Stimulated activated CD4-positive, alpha-beta T cell treated with anti-CD3 and anti-CD28 coated beads, Interleukin-2, amount 100 ng/mL, for 24 hours (primary cell): ENCODE data around the gene NLRP6.

Source experiments
- DNase-seq, 2 donors: peaks; one replicate each; pipeline ENCODE4 v3.0.0-alpha.2; 2020

NLRP6 gene

DNA sequence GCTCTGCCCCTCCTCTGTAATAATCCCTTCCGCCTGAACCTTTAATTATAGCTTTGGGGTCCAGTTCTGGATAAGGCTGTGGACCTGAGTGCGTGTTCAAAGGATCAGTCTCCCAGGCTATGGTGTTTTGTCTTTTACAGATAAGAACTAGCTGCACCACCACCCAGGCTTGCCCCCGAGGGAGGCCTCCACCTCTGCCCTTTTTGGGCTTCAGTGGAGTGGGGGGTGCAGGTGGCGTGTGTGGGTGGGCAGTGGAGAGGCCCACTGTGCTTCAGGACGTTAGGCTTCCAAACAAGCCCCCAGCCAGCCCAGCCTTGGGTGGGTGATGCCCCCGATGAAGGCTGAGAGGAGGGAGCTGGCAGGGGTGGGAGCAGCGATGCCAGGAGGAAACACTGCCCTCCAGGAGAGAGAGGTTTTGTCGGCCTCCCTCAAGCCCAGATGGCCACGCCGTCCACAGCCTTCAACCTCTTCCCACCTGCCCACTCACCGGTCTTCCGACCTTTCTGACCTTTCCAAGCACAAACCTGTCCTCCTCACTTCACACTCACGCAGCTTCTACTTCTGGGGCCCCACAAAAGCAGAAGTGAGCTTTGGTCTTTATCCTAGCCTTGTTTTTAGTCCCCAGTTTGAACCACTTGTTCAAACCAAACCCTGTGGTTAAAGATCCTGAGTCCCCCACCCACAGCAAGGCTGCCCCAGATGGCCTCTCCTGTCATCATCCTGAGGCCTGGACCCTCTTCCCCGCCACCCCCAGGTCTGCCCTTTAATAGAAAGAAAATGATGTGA lies 21.1 kb upstream of the NLRP6 start:
- no peak for DNase-seq

GRCh38 chr11:257766-258493 lies 20.3 kb upstream of the NLRP6 start:
- no peak for DNase-seq

DNA sequence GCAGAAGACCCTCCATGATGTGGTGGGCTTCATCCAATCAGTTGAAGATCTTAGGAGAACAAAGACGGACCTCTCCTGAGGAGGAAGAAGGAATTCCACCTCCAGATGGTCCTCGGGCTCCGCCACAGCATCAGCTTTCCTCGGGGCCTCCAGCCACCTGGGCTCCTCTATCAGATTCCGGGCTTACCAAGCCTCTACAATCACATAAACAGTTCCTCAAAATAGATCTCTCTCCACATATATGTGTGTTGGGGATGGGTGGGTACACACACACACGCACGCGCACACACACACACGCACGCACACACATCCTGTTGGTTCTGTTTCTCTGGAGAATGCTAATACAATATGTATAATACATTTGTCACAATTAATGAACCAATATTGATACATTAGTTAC lies 18.8 kb upstream of the NLRP6 start:
- no peak for DNase-seq

DNA sequence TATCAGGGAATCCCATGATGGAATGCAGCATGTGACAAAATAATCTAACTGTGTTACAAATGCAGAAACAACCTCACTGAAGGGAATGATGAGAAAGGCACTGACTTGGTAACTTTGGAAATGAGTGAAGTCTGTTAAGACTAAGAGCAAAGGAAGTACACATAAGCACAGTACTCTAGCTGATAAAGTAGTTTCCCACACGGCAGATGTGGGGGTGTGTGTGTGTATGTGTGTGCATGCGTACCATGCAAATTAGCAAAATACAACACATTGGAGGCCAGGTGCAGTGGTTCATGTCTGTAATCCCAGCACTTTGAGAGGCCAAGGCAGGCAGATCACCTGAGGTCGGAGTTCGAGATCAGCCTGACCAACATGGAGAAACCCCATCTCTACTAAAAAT lies 16.6 kb upstream of the NLRP6 start:
- no peak for DNase-seq

DNA sequence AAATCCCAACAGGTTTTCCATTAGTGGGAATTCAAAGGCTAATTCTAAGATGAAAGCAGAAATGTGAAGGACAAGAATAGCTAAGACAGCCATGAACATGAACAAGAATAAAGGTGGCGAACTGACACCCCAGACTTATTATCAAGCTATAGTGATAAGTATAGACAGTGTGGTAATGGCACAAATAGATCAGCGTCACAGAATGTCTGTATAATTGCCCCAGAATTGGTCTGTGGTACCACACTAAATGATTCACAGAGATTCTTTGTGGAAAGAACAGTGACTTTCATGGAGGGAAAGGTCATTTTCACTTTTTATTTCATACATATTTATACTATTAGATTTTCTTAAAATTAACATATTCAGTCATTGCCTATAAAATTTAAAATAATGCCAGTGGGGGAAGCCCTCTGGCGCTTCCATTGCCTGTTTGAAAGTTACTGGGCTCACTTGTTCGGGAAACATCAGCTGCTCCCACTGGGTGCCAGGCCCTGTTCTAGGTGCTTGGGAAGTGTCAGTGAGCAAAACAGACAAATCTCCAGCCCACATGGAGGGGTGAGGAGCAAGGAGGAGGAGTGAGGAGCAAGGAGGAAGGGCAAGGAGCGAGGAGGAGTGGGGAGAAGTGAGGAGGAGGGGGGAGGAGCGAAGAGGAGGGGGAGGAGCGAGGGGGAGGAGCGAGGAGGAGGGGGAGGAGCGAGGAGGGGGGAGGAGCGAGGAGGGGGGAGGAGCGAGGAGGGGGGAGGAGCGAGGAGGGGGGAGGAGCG lies 11.3 kb upstream of the NLRP6 start:
- DNase-seq: peak; percentile 32 to 48

- DNase-seq: peak; percentile 62 to 63
These were observed 10.7 kb upstream of the NLRP6 start for GRCh38 chr11:267491-267994.

DNA sequence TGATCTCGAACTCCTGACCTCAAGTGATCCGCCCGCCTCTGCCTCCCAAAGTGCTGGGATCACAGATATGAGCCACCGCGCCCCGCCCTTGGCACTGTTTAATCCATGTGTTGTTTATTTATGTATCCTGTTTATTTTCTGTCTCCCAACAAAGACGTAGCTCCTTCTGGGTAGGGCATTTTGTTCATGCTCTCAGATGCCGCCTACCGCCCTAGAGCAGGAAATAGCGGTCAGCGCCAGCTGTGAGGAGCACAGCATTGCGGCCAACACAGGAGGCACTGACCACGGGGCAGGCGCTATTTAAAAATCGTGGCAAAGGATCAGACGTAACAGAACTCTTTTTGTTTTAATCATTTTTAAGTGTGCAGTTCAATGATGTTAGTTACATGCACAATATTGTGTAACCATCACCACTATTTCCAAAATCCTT lies 9.5 kb upstream of the NLRP6 start:
- DNase-seq: peak in 1 of 2 donors; percentile 38

GRCh38 chr11:269146-269890 lies 8.9 kb upstream of the NLRP6 start:
- DNase-seq: peak; percentile 36 to 63

- no peak for DNase-seq
These were observed 7.5 kb upstream of the NLRP6 start for GRCh38 chr11:270451-271318.

DNA sequence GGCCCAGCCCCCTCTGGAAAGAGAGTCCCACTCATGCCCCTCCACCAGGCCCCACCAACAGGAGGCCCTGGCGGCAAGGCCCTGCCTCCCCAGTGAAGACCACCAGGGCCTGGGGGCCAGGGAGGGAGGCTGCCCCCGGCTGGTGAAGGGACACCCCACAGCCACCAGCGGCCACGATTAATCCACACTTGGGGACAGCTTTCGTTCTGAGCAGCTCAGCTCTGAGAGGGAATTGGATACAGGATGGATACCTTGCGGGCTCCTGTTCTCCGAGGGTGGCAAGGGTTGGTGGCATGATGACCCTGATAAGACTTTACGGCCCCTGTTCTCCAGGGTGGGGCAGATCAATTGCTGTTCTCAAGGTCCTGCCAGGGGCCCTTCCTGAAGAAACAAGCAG lies 6.9 kb upstream of the NLRP6 start:
- DNase-seq: no peak

DNA sequence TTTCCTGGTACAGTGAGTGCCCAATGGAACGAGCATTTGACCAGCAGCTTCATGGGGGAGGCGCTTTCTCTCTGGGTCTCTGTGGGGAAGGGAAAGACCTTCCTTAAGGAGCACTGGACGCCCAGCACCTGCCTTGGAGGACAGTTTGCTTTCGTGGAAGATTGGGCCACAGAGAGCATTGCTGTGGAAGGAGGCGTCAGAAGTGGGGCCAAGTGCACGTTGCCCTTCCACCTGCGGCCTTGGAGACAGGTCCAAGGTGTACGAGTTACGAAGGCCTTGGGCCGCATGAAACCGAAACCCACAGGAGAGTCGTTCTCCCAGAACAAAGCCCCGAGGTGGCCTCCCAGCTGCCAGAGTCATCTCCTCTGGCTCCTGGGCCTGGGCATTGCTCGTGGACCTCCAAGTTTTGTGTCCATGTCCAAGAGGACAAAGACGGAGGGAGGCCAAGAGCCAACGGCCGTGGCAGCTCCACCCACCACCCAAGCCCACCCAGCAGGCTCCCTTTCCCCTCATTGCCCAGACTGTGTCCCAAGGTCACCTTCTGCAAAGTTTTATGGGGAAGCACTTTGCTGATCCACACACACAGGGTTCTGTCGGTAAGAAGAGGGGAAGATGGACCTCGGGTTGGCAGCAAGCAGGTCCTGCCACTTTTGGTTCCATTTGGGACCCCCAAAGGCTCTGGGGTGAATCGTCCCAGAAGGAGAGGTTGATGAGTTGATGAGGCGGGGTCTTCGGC lies 5.8 kb upstream of the NLRP6 start:
- DNase-seq: no peak

DNA sequence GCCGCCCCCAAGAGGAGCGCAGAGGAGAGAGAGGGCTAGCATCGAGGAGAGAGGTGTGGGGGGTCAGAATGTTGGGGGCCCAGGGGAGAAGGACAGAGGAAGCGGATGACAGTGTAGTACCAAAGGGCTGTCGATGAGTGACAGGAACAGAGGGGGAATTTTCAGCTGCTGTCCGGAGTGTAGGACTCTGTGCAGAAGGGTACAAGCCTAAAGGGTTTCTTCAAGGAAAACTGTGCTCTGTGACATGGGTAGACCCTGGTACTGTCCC lies 5.3 kb upstream of the NLRP6 start:
- DNase-seq: no peak

DNA sequence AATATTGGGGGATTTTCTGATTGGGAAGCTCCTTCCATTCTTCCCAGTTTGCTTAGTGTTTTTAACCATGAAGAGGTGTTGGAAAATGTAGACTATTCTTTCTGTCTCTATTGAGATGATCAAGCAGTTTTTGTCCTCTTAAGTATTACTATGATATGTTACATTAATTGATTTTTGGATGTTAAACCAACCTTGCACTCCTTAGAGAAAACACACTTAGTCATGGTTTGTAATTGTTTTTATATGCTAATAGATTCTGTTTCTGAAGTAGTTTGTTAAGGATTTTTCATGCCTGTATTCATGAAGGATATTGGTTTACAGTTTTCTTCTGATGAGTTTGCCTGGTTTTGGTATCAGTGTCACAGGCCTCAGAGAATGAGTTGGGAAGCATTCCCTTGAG lies 2.0 kb upstream of the NLRP6 start:
- DNase-seq: no peak

DNA sequence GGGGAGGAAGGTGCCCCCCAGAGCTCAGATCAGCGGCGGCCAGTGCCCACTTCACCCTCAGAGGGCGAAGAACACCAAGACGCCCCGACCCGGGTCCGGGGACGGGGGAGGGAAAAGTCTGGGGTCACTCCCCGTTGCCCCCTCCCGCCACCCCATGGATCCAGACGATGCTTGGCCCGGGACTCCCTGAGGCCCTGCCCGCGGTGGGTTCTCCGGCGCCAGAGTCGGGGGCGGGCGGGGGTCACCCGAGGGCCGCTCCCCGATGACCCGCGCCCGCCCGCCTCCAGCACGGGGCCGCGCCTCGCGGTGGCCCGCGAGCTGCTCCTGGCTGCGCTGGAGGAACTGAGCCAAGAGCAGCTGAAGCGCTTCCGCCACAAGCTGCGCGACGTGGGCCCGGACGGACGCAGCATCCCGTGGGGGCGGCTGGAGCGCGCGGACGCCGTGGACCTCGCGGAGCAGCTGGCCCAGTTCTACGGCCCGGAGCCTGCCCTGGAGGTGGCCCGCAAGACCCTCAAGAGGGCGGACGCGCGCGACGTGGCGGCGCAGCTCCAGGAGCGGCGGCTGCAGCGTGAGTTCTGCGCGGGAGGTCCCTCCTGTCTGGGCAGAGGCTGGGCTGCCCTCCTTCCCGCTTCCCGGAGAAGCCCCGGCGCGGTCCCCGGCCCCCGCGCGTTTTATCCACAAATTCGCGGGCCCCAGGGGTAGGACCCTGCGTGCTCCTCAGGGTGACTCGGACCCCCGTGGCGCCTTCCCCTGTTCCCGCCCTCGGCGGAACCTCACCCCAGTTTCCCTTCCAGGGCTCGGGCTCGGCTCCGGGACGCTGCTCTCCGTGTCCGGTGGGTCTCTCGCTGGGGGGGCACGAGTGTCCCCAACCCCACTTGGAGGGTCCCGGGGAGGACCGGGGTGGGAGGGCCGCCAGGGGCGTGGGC lies 1.1 kb downstream of the NLRP6 start:
- DNase-seq: no peak

DNA sequence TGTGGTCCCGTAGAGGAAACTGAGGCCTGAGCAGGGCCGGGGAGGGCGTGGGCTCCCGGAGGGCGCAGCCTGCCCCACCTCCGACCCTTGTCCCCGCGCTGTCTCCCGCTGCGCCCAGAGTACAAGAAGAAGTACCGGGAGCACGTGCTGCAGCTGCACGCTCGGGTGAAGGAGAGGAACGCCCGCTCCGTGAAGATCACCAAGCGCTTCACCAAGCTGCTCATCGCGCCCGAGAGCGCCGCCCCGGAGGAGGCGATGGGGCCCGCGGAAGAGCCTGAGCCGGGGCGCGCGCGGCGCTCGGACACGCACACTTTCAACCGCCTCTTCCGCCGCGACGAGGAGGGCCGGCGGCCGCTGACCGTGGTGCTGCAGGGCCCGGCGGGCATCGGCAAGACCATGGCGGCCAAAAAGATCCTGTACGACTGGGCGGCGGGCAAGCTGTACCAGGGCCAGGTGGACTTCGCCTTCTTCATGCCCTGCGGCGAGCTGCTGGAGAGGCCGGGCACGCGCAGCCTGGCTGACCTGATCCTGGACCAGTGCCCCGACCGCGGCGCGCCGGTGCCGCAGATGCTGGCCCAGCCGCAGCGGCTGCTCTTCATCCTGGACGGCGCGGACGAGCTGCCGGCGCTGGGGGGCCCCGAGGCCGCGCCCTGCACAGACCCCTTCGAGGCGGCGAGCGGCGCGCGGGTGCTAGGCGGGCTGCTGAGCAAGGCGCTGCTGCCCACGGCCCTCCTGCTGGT lies 1.9 kb downstream of the NLRP6 start:
- peak; percentile 51 to 59 for DNase-seq

- peak in 1 of 2 donors; percentile 60 for DNase-seq
These were observed 2.7 kb downstream of the NLRP6 start for GRCh38 chr11:280706-281485.

- peak in 1 of 2 donors; percentile 49 for DNase-seq
These were observed 3.4 kb downstream of the NLRP6 start for GRCh38 chr11:281486-282161.

DNA sequence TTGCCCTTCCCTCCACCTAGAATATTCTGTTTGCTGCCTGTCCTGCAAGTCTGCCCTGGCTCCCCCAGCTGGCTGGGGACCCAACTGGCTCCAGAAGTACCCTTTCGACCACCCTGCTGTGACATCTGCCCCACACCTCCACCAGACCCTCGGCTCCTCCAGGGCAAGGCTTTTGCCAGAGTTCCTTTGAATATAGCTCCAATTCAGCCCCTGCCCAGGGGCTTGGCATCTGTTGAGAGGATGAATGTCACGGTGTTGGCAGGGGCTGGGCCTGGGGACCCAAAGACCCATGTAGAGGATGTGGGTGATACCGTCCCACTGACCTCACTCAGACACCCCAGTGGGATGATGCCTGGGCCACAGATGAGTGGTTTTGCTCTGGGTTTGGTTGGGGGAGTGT lies 4.0 kb downstream of the NLRP6 start:
- DNase-seq: no peak
